BE2C (cell line): ENCODE results near the gene PITPNC1.
"Not testable (repeated sequence)": the region's sequence is repeated elsewhere in the genome, so short reads cannot be mapped to it uniquely, and the experiment has no call there.

Experiments
- DNase-seq: peaks from one replicate; pipeline ENCODE4 v3.0.0-alpha.2; 2020
- H3K27me3 ChIP-seq: fragments of 250-450 bp; sonication (Bioruptor Pico); 2 replicates; pipeline ENCODE4 v1.5.1; 2020; ENCODE audit warnings: mild to moderate bottlenecking
- H3K36me3 ChIP-seq: fragments of 250-450 bp; sonication (Bioruptor Pico); 2 replicates; pipeline ENCODE4 v1.5.1; 2020; ENCODE audit warnings: mild to moderate bottlenecking
- H3K4me1 ChIP-seq: fragments of 250-450 bp; sonication (Bioruptor Pico); 2 replicates; pipeline ENCODE4 v1.5.1; 2020
- H3K4me3 ChIP-seq: 2 replicates; pipeline ENCODE4 v1.5.1; 2011; ENCODE audit warnings: low read depth, low read length
- H3K9me3 ChIP-seq: fragments of 250-450 bp; sonication (Bioruptor Pico); 2 replicates; pipeline ENCODE4 v1.5.1; 2020
- CTCF ChIP-seq: IDR thresholded peaks from 2 replicates; pipeline ENCODE4 v1.5.1; 2012; ENCODE audit warnings: mild to moderate bottlenecking, low read depth, low read length

Gene PITPNC1

DNA sequence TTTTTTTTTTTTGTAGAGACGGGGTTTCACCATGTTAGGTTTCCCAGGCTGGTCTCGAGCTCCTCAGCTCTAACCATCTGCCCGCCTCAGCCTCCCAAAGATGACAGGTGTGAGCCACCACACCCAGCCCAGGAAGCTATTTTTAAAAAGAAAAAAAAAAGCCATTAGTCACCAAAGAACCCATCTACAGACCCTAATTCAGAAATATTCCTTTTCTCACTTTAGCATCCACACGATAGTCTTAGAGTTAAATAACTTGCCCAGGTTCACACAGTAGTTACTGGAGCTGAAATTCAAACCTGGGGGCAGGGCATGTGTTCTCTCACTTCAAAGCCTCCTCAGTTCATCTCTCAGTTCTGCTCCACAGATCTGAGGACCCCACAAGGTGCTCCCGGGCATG, 270.4 kb downstream of the PITPNC1 start:
- Histone ChIP-seq H3K36me3 (no peaks in the 10 kb centered on the region), H3K4me3 (no peak overlapping the region), H3K27me3 (no peaks in the 10 kb centered on the region), H3K4me1 (no peaks in the 10 kb centered on the region), H3K9me3 (no peaks in the 10 kb centered on the region)
- TF ChIP-seq CTCF = no peak
- DNase-seq = no peak

- DNase-seq = no peak
- no peaks in the 10 kb centered on the region for H3K36me3 ChIP-seq
- no peak overlapping the region for H3K4me3 ChIP-seq
- no peaks in the 10 kb centered on the region for H3K9me3 ChIP-seq
- TF ChIP-seq CTCF = no peak
- no peaks in the 10 kb centered on the region for H3K27me3 ChIP-seq
- no peaks in the 10 kb centered on the region for H3K4me1 ChIP-seq
Measured at GRCh38 chr17:67648032-67648905, 271.2 kb downstream of the PITPNC1 start.

- H3K4me3 ChIP-seq, H3K36me3 ChIP-seq, H3K9me3 ChIP-seq, DNase-seq, H3K27me3 ChIP-seq, H3K4me1 ChIP-seq: not testable (repeated sequence)
Measured at GRCh38 chr17:67648906-67649295, 271.8 kb downstream of the PITPNC1 start.

GRCh38 chr17:67649891-67650290, 272.8 kb downstream of the PITPNC1 start:
- no peak overlapping the region for H3K4me3 ChIP-seq
- no peaks in the 10 kb centered on the region for H3K4me1 ChIP-seq
- no peaks in the 10 kb centered on the region for H3K27me3 ChIP-seq
- H3K9me3 ChIP-seq = no peaks in the 10 kb centered on the region
- DNase-seq = no peak
- no peaks in the 10 kb centered on the region for H3K36me3 ChIP-seq
- no peak for TF ChIP-seq CTCF

DNA sequence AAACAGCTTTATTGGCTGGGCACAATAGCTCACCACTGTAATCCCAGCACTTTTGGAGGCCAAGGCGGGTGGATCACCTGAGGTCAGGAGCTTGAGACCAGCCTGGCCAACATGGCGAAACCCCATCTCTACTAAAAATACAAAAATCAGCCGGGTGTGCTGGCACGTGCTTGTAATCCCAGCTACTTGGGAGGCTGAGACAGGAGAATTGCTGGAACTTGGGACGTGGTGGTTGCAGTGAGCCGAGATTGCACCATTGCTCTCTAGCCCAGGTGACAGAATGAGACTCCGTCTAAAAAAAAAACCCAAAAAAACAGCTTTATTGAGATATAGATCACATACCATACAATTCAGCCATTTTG, 274.1 kb downstream of the PITPNC1 start:
- H3K4me1 ChIP-seq = not testable (repeated sequence)

DNA sequence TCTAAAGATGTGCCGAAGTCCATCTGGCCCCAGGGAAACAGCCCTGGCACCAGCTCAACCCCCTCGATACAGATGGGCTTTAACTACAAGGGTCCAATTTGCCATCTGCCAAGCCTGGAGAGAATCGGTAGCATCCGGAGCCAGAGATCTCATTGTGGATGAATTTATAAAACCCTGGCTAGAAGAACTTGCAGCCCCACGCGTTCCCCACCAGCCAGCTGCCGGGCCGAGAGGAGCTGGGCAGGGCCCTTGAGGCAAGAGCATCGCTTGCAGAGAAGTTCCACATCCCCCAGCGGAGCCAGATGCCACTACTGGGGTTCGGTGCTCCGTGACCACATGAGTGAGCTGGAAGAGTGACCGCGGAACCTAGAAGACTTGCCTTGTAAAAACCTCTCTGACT, 275.4 kb downstream of the PITPNC1 start:
- no peak for DNase-seq
- no peak overlapping the region for H3K4me3 ChIP-seq
- peaks cover 4% of the 10 kb centered on the region; the same call in 1 of the 2 replicates for H3K4me1 ChIP-seq
- no peaks in the 10 kb centered on the region for H3K36me3 ChIP-seq
- no peak for TF ChIP-seq CTCF
- H3K27me3 ChIP-seq = no peaks in the 10 kb centered on the region
- H3K9me3 ChIP-seq = no peaks in the 10 kb centered on the region

More for the DNA sequence above, 274.1 kb downstream of the PITPNC1 start:
- not testable (repeated sequence) for H3K36me3 ChIP-seq, H3K9me3 ChIP-seq, DNase-seq, H3K4me3 ChIP-seq, H3K27me3 ChIP-seq

DNA sequence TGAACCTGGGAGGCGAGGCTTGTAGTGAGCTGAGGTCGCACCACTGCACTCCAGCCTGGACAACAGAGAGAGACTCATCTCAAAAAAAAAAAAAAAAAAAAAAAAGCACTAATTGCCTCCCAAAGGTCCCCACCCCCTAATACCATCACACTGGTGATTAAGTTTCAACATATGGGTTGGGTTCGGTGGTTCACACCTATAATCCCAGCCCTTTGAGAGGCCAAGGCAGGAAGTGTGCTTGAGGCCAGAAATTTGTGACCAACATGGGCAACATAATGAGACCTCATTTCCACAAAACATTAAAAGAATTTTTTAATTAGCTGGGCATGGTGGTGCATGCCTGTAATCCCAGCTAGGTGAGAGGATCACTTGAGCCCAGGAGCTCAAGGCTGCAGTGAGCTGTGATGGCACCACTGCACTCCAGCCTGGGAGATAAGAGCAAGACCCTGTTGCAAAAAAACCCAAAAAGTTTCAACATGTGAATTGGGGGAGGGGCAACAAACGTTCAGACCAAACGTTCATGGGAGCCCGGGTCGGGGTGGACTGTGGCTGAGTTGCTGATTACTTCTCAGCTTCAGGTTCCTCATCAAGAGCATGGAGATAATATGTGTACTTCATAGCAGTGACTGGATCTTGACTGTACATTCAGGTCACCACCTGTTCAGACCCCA, 278.5 kb downstream of the PITPNC1 start:
- no peak for DNase-seq
- H3K4me1 ChIP-seq = peaks cover 4% of the 10 kb centered on the region; the same call in 1 of the 2 replicates
- TF ChIP-seq CTCF = no peak
- H3K4me3 ChIP-seq = no peak overlapping the region
- no peaks in the 10 kb centered on the region for H3K36me3 ChIP-seq
- no peaks in the 10 kb centered on the region for H3K27me3 ChIP-seq
- no peaks in the 10 kb centered on the region for H3K9me3 ChIP-seq
